Cardiac muscle cell (in vitro differentiated cells and primary cell): Measurements from ENCODE around the gene SEC61G. TPM values are rescaled to one million over a fixed set of nuclear protein-coding genes. Genes with fewer than 3 reads are reported as not detected.

Experiments
- DNase-seq, 2 donors: peaks; one replicate each; pipeline versions ENCODE4 v3.0.0 to v3.0.0-alpha.2; 2010 to 2017; ENCODE audit warnings: low read depth in 1 of 2, low spot score in 1 of 2
- H3K27ac ChIP-seq: fragments of 200-600 bp; sonication (generic); 2 replicates; pipeline ENCODE4 v1.5.1; 2016
- H3K27me3 ChIP-seq: fragments of 200-600 bp; sonication (generic); 2 replicates; pipeline ENCODE4 v1.6.0; 2016; ENCODE audit warnings: control low read depth
- H3K36me3 ChIP-seq: fragments of 200-600 bp; sonication (generic); 2 replicates; pipeline ENCODE4 v1.5.1; 2016; ENCODE audit warnings: control low read depth
- H3K4me1 ChIP-seq: fragments of 200-600 bp; sonication (generic); 2 replicates; pipeline ENCODE4 v1.8.1; 2017; ENCODE audit warnings: low read depth, mild to moderate bottlenecking, mixed run types
- H3K4me3 ChIP-seq: fragments of 200-600 bp; sonication (generic); 2 replicates; pipeline ENCODE4 v1.5.1; 2016; ENCODE audit warnings: mild to moderate bottlenecking
- H3K9me3 ChIP-seq: fragments of 200-600 bp; sonication (generic); 2 replicates; pipeline ENCODE4 v1.5.1; 2017; ENCODE audit warnings: low read depth, mild to moderate bottlenecking, control low read depth
- CTCF ChIP-seq: IDR thresholded peaks from 2 replicates; pipeline ENCODE4 v1.5.1; 2012; ENCODE audit warnings: low read depth, mild to moderate bottlenecking, low read length
- polyA plus RNA-seq: library from polyadenylated mRNA; unstranded; fragments of >200 nt; fragmentation: Nextera tagmentation; extraction: Ambion mirVana; gene quantifications from 2 replicates; pipeline ENCODE4 v1.2.1, GENCODE V29; 2016
- total RNA-seq: library from RNA; depleted of rRNA; stranded (reverse); fragments of >200 nt; gene quantifications from 2 replicates; pipeline ENCODE4 v1.2.3, GENCODE V29; 2016

SEC61G gene
- total and polyA plus RNA-seq, 2 experiments from 2014 or later = 254 to 502 TPM

GRCh38 chr7:54782829-54783228 lies 23.8 kb upstream of the SEC61G start:
- no peaks in the 10 kb centered on the region for H3K4me1 ChIP-seq
- no peak overlapping the region for H3K4me3 ChIP-seq
- TF ChIP-seq CTCF = no peak
- no peak overlapping the region for H3K27ac ChIP-seq
- H3K9me3 ChIP-seq = no peaks in the 10 kb centered on the region
- no peaks in the 10 kb centered on the region for H3K27me3 ChIP-seq
- DNase-seq = no peak
- no peaks in the 10 kb centered on the region for H3K36me3 ChIP-seq

- DNase-seq = no peak
- Histone ChIP-seq H3K4me3 (no peak overlapping the region), H3K27me3 (no peaks in the 10 kb centered on the region), H3K4me1 (no peaks in the 10 kb centered on the region), H3K9me3 (no peaks in the 10 kb centered on the region), H3K36me3 (no peaks in the 10 kb centered on the region), H3K27ac (no peak overlapping the region)
- no peak for TF ChIP-seq CTCF
These were observed 23.3 kb upstream of the SEC61G start for GRCh38 chr7:54782314-54782713.

GRCh38 chr7:54781134-54781920 lies 22.3 kb upstream of the SEC61G start:
- DNase-seq = no peak
- H3K27me3 ChIP-seq = no peaks in the 10 kb centered on the region
- H3K27ac ChIP-seq = no peak overlapping the region
- TF ChIP-seq CTCF = no peak
- H3K36me3 ChIP-seq = no peaks in the 10 kb centered on the region
- no peak overlapping the region for H3K4me3 ChIP-seq
- H3K9me3 ChIP-seq = no peaks in the 10 kb centered on the region
- H3K4me1 ChIP-seq = no peaks in the 10 kb centered on the region

GRCh38 chr7:54780490-54780889 lies 21.5 kb upstream of the SEC61G start:
- no peak for TF ChIP-seq CTCF
- Histone ChIP-seq H3K27me3 (no peaks in the 10 kb centered on the region), H3K4me3 (no peak overlapping the region), H3K9me3 (no peaks in the 10 kb centered on the region), H3K36me3 (no peaks in the 10 kb centered on the region), H3K27ac (no peak overlapping the region), H3K4me1 (no peaks in the 10 kb centered on the region)
- DNase-seq = no peak

GRCh38 chr7:54778696-54779540 lies 19.9 kb upstream of the SEC61G start:
- TF ChIP-seq CTCF = no peak
- H3K4me3 ChIP-seq = no peak overlapping the region
- H3K27ac ChIP-seq = no peak overlapping the region
- no peak for DNase-seq
- no peaks in the 10 kb centered on the region for H3K9me3 ChIP-seq
- no peaks in the 10 kb centered on the region for H3K36me3 ChIP-seq
- no peaks in the 10 kb centered on the region for H3K4me1 ChIP-seq
- no peaks in the 10 kb centered on the region for H3K27me3 ChIP-seq
